LNCaP clone FGC (cell line): ENCODE measurements around the gene NFIB.

ENCODE experiments used
- DNase-seq: peaks from one replicate; pipeline ENCODE4 v3.0.0-alpha.2; 2011; ENCODE audit warnings: low read depth
- H3K4me3 ChIP-seq: 2 replicates; pipeline ENCODE4 v1.5.1; 2011; ENCODE audit warnings: mild to moderate bottlenecking, low read depth, low read length, control low read depth
- CTCF ChIP-seq: IDR thresholded peaks from 2 replicates; pipeline ENCODE4 v1.5.1; 2012; ENCODE audit warnings: mild to moderate bottlenecking; ENCODE audit not compliant: control insufficient read depth, insufficient read depth; ENCODE audit errors: extremely low read depth

The NFIB gene

GRCh38 chr9:14353222-14354056 is 39.5 kb upstream of the NFIB start:
- peak; percentile 95 for TF ChIP-seq CTCF
- peak; percentile 42 for DNase-seq
- no peak overlapping the region for H3K4me3 ChIP-seq

GRCh38 chr9:14352503-14352902 is 38.6 kb upstream of the NFIB start:
- TF ChIP-seq CTCF: no peak
- no peak for DNase-seq
- no peak overlapping the region for H3K4me3 ChIP-seq

- H3K4me3 ChIP-seq: no peak overlapping the region
- no peak for DNase-seq
- no peak for TF ChIP-seq CTCF
These were observed 37.4 kb upstream of the NFIB start for GRCh38 chr9:14351221-14351836.

GRCh38 chr9:14350754-14351153 is 36.8 kb upstream of the NFIB start:
- DNase-seq: no peak
- no peak overlapping the region for H3K4me3 ChIP-seq
- no peak for TF ChIP-seq CTCF

- TF ChIP-seq CTCF: no peak
- no peak overlapping the region for H3K4me3 ChIP-seq
- no peak for DNase-seq
These were observed 36.4 kb upstream of the NFIB start for GRCh38 chr9:14350349-14350728.

- H3K4me3 ChIP-seq: no peak overlapping the region
- TF ChIP-seq CTCF: no peak
- no peak for DNase-seq
These were observed 35.8 kb upstream of the NFIB start for GRCh38 chr9:14349447-14350348.
